Hypothalamus (tissue), 51 donors: ENCODE data around the gene PHC3.
"Not testable (repeated sequence)": the region's sequence is repeated elsewhere in the genome, so short reads cannot be mapped to it uniquely, and the experiment has no call there.

ENCODE experiments used
- DNase-seq, 51 donors: peaks; one replicate each; lab custom pipeline; 2025; lab: John Stamatoyannopoulos, UW

The PHC3 gene

DNA sequence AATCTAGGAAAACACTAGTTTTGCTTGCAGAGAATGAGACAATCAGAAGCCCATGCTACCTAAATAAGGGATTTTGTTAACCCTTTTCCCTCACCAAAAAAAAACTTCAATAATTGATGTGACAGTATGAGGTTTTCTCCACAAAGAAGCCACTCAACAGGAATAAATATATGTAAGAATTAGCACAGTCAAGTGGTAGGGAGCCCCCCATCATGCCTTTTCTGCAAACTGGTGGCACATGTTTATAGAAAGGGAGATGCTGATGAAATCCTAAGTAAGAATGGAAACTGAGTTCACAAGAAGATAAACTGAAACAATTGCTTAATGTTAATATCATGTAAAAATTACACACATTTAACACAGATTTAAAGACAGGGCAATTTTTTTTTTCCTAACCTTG lies 51.0 kb downstream of the PHC3 start:
- DNase-seq: no peak

DNA sequence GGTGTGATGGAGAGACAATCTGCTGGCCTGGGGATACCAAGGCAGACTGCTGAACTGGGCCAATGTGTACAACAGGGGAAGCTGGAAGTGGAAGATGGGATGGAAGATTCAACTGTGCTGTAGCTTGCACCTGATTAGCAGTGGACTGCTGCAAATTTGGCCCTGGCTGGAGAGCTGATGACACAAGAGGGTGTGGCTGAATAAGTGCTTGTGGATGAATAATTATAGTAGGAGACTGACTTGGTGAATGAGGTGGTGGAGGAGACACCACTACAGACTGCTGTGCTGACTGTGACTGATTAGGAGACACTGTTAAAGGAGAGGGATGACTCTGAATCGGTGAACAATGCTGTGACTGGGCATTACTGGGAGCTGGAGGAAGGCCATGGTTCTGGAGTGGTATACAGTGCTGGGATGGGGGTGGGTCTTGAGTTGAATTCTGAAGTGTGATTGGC lies 52.5 kb downstream of the PHC3 start:
- no peak for DNase-seq

DNA sequence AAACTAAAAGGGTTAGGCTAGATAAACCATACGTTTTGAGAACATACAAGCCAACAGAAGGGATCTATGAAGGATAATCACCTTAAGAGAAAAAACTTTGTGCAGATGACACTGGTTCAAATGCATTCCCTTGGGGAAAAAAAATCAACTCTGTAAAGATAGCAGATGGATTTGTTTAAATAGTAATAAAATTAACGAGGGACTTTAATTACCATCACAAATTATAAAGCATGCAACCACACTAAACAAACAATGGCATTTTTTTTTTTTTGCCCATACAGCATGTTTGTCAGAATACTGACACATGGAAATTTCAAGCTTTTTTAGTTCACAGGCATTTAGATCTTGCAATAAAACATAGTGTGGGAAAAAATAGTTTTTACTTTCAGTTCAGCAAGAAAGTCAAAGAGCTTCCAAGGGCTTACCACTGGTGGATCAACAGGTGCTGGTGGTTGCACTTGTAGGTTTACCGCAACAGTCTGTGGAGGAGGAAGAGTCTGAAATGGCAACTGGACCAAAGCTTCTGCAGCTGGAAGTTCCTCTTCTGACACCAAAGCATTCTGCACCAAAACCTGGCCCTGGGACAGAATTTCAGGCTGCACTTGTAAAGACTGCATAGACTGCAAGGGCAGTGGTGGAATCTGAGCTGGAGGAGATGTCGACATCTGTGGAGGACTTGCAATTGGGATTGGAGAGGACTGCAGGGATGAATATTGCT lies 53.1 kb downstream of the PHC3 start:
- peak in 2 of 51 donors; percentile 3 to 8 for DNase-seq

DNA sequence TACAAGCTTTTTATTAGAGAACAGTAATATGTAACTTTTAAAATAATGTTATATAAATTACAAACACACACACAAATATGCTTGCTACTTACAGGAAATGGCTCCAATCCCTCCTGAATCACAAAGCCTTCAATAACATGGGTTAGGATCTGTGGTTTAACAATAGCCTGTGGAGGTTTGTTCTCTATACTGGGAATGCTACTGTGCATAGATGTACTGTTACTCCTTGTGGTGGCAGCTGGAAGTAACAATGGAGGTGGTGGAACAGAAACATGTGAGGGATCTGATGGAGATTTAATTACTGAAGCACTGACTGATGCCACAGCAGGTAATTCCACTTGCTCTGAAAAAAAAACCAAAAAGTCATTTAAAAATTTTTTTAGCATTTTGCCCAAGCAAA lies 64.4 kb downstream of the PHC3 start:
- DNase-seq: no peak

DNA sequence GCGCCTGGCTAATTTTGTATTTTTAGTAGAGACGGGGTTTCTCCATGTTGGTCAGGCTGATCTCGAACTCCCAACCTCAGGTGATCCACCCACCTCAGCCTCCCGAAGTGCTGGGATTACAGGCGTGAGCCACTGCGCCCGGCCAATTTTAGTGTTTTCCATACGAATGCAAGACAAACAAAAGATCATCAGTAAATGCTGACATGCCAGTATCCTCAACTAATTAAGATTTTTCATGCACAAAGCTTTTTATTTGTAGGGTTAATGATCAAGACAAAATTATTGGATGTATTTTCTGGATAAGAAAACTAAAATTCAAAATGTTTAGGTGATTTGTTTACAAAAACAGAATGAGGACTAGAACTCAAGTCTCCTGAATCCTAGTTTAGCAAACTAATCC lies 67.4 kb downstream of the PHC3 start:
- not testable (repeated sequence) for DNase-seq

DNA sequence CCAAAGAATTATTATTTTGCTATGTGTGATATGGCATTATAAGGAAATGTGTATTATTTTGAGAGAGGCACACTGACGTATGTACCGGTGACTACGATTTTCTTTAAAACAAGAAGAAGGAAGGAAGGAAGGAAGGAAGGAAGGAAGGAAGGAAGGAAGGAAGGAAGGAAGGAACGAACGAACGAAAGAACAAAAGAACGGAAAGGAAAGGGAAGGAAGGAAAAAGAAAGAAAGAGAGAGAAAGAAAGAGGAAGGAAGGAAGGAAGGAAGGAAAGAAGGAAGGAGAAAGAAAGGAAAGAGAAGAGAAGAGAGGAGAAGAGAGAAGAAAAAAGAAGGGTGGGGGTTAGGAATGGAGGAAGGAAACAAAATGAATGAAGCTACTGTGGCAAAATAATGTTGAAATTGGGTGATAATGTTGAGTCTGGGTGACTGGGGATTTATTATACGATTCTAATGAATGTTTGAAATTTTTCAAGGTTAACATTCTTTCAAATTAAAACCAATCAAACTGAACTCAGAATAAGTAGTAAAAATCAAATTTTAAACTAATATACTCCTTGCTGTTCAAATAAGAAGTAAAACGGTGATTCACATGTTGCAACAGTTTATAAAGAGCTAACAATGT lies 70.3 kb downstream of the PHC3 start:
- DNase-seq: no peak

DNA sequence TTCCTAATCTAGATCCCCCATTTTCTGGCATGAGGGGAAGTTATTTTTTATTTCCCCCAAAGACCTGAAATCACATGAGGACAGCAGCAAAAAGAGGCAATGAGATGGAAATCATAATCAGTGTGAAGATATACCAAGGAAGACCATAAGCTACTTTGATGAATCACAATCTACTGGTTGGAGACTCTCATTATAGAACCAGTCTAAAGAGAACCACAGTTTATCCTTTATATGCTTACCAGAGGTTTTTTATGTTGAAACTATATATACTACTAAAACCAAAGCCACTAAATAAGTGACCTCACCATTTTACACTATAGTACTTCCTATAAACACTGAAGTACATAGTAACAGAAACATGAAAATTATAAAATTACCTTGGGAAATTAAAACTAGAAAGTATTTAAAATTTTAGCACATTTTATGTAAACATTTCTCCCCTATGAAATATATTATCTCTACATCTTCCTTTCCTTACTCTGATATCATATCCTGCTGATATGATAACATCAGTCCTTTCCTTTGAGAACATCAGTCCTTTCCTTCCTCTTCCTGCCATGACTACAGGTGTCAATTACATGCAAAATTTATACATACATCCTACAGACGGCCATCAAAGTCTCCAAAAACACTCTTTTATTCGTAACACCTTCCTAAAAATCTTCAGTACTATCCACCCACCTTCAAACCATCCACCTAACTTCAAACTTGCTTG lies 71.8 kb downstream of the PHC3 start:
- DNase-seq: no peak

DNA sequence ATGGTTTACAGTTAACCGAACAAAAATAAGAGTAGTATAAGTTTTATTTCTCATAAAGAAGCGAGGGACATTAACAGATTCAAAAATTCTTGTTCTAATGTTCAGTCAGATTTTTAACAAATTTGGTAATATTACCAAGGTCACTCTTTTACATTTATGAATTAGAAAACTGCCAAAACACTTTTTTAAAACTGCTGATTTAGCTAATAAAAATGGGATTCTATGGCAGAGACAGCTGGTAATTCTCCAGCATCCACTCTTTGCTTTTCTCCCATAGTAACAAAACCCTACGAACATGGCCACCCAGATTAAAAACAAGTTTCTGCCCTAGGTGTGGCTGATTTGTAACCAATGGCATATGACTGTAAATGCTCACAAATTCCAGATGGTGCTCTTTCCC lies 72.6 kb downstream of the PHC3 start:
- DNase-seq: no peak

DNA sequence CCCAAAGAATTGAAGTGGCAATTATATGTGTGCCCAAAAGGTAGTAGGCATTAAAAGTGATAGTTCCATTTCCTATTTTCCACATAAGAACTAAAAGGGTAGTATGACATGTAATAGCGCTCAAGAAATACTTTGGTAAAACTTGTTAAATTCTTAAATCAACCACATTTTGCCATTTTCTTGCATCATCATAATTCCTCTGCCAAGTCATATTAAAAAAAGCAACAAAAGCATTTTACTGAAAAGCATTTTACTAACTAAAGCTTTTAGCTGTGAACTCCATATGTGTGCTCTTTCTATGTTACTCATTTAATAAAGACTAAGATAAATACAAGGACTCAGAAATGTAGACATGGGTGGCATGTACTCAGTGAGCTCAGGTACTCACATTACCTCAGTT lies 73.6 kb downstream of the PHC3 start:
- DNase-seq: no peak

DNA sequence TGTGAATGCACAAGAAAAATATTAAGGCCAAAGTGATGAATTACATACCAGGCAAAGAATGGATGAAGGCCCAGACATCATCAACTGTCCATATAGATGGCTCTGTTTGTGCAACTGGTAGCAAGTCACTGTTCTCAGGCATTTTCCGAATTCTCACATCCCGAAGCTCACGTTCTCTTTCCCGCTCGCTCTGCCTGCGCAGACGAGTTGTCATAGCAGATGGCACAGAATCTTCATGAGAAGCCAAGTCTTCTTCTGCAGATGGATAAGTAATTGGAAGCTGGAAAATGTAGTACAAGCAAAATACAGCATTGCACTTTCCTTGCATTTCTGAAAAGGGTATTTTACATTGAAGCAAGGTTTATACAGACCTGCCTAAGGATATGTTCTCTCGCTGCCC lies 79.1 kb downstream of the PHC3 start:
- peak in 1 of 51 donors; percentile 8 for DNase-seq

DNA sequence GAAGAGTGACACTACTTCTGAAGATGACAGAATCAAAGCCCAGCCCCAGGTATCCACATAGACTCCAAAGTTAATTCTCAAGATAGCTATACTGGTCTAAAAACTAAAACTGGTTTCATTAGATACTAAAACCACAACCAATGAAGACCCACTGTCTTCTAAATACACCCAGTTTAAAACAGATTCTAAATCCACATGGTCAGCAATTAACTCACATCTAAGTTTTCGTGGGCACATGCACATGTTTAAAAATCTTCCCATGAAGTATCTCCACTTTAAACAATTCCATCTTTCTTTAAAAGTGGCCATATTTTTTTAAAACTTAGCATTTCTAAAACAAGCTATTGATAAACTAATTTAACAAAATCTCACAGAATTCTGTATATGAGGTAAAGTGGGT lies 80.6 kb downstream of the PHC3 start:
- DNase-seq: no peak

DNA sequence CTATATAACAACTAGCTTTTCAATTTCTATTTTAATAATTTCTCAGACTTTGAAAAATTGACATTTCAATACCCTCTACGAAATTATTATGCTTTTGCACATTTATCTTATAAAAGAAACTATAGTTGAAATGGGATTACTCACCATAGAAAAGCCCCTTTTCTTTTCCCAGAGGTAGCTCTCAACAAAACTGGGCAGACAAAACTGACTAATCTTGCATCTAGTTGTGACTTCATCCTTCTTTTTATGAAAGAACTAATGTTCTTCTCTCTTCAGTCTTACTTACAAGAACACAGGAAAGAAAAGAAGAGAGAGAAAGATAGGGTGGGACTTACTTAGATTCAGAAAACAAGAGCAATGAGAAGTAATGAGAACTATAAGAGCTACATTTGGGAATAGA lies 82.8 kb downstream of the PHC3 start:
- DNase-seq: no peak

DNA sequence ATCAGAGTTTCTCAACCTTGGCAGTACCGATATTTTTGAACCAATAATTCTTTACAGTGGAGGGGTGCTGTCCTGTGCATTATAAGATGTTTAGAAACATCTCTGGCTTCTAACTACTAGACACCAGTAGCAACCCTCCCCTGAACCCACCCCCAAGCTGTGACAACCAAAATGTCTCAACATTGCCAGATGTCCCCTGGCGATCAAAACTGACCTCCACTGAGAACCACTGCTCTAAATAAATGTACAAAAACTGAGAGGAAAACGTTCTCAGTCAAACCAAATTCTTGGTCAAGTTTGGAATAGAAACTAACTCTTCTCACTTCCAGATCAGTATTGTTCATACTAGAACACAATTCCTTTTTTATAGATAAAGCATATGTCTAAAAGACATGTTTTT lies 85.2 kb downstream of the PHC3 start:
- no peak for DNase-seq

DNA sequence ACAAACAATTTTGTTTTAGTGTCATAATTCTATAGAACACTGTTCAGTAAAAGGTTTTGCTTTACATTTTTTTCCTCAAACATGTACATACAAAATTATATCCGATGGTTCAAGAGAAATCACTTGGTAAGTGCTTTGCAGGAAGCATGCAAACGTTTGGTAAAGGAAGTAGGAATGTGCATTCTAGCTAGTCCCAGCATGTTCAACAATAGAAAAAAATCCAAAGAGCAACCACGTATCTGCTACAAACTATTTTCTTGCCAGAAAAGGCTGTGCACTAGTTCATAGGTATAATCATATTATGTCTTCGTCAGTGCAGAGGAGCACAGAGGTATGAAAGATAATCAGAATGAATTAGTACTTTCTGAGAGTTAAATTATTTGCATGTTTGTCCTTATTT lies 85.8 kb downstream of the PHC3 start:
- no peak for DNase-seq

DNA sequence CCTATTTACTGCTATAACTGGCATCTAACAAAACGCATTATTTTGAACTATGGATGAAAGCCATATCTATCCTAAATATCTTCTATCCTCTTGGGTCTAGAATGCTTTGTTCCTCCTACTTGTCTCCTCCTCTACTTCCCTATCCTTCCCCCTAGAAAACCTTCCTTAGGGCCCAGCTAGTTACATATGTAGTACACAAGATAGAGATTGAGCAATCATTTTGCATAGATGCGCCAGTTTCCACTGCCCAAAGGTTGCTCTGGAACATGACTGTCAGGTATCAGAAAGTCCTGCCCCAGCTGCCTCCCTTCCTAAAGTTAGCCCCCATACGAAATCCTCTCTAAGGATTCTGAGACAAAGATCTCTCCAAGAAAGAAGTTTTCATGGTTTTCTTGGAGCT lies 88.6 kb downstream of the PHC3 start:
- DNase-seq: no peak

DNA sequence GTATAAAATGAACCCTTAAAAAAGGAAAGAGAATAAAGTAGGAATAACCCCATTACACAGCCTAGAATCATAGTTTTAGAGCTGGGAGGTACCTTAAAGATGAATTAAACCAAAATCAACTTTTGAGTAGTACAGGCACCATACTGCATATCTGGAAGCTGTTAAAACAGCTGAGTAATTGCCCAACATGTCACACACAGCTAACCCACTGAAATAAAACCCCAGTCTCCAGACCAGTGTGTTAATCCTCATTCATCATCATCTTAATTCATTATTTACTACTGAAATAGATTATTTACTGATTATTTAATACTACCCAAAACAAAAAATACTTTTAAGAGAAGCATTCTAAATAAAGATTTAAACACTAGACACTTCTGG lies 90.9 kb downstream of the PHC3 start:
- no peak for DNase-seq

DNA sequence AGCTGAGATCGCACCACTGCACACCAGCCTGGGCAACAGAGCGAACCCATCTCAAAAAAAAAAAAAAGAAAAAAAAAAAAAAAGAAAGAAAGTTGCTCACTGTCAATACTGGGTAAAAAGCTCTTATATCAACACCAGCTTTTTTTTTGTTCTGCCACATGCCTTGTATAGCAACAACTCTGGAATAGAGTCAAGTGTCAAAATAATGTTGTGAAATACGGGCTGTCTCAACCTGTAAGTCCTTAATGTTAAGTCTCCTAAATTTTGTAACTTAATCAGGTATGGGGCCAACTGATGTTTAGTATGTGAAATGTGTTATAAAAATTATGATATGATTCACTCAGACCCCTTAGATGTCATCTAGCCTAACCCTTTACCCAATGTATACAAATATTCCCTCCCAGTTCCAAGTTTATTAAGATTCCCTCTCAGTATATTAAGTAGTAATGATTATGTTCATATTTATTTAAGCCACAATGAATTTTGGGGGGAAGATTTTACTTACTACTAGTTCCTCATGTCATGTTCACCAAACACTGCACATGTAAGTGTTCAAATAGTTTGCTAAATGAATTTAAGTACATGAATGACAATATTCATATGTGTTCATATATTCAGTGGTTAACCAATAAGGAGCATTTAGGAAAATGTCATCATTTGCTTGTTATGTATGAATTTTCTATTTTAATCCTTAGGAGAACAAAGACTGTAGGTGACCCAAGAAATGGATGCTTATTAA lies 91.5 kb downstream of the PHC3 start:
- no peak for DNase-seq

DNA sequence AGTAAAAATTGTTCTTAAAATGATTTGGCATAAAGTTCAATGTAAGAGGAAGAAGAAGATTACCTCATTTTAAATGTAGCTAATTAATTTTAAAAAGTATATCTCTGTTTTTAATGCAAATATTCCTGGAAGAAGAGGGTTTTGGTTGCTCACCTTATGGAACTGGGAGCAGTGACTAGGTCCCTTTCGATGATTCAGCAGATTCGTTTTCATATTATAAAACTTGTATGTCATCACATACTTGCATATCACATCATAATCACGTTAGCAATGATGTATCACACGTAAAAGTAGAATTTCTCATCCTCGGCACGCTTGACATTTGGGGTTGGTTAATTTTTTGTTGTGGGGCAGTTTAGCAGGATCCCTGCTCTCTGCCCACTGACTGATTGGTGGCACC lies 96.1 kb downstream of the PHC3 start:
- DNase-seq: no peak

DNA sequence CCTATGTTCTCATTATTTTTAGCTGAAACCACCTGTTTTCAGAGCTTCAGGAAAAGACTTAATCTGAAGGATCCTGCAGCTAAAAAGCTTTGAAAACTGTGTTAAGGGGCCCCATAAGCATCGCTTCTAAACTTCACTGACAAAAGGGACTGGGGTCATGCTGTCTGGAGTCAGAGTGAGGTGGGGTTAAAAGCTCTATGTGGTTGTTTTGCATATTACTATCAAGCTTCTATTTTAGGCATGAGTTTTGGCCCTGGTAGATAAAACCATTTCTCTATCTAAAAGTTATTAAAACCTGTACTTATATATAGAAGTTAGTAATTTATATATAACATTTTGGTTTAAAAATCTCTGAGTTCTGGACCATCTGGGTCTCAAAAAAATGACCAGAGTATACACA lies 98.2 kb downstream of the PHC3 start:
- DNase-seq: no peak

DNA sequence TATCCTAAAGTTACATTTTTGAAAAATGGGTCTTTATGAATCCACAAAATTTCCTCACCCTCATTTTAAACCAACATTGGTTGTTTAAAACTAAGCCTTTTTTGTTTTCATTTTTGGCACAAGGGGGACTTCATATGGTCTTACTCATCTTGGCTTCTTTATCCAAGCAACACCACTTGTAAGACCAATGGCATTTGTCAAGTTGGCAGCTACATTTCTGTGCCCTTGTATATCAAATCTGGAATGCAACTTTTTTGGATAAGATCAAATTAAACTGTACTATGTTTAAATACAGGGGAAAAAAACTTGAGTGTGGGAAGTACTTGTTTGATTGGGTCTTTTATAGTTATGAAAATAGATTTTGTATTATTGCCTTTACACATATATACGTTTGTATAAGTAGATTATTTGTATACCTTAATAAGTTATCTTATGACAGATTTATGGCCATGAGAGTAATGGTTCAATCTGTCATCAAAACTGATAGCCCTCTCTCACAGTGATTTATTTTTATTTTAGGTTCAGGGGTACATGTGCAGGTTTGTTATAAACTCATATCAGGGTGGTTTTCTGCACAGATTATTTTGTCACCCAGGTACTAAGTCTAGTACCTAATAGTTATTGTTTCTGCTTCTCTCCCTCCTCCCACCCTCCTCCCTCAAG lies 100.3 kb downstream of the PHC3 start:
- DNase-seq: no peak

DNA sequence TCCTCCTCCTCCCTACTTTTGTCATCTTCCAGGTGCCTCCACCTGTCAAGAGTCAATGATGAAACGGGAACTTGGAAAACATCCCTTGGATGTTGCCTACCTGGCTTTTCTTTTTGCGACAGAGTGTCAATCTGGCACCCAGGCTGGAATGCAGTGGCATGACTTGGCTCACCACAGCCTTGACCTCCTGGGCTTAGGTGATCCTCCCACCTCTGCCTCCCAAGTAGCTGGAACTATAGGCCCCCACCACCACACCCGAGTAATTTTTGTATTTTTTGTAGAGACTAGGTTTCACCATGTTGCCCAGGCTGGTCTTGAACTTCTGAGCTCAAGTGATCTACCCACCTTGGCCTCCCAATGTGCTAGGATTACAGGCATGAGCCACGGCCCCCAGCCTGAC lies 100.9 kb downstream of the PHC3 start:
- DNase-seq: no peak
